Measurements from ENCODE around the gene CREB3. TPM values are rescaled to one million over a fixed set of nuclear protein-coding genes. Genes with fewer than 3 reads are reported as not detected.

CREB3 gene, protein sequence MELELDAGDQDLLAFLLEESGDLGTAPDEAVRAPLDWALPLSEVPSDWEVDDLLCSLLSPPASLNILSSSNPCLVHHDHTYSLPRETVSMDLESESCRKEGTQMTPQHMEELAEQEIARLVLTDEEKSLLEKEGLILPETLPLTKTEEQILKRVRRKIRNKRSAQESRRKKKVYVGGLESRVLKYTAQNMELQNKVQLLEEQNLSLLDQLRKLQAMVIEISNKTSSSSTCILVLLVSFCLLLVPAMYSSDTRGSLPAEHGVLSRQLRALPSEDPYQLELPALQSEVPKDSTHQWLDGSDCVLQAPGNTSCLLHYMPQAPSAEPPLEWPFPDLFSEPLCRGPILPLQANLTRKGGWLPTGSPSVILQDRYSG
- total RNA-seq: 19.4 TPM
- long read RNA-seq, transcript CREB3-201 (9 exons, 1,832 nt): major isoform, 55 of 57 reads
- long read RNA-seq, partial matches to known transcripts: 0 of 57 reads
- long read RNA-seq, other reads (novel, unspliced or antisense): 2 of 57 reads

DNA sequence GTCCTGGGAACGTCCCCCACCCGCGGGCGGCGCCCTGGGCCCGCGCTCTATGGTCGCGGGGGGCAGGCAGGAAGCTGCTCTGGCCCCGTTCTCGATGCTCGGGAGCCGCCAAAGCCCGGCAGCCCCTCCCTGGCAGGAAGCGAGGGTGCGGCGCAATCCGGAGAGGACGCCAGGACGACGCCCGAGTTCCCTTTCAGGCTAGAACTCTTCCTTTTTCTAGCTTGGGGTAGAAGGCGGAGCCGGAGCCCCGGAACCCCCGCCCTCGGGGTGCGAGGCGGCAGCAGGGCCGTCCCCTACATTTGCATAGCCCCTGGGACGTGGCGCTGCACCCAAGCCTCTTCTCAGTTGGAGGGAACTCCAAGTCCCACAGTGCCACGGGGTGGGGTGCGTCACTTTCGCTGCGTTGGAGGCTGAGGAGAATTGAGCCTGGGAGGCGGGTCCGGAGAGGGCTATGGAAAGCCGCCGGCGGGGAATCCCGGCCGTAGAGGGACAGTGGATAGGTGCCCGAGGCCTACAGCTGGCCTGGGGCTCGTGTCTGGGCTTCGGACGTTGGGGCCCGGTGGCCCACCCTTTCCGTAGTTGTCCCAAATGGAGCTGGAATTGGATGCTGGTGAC lies at the start of gene CREB3, which contains the start of gene TLN1:
Gene CREB3, plus strand, starts transcription at position 482 of the 615 bp plus-strand sequence. Its CDS starts 107 bp downstream, at position 589.
Gene TLN1, minus strand, starts transcription at position 11 of the 615 bp plus-strand sequence. CDS start 6,501 bp downstream, outside the sequence.
- intact Hi-C loops (cut with micrococcal nuclease): no loop called here

DNA sequence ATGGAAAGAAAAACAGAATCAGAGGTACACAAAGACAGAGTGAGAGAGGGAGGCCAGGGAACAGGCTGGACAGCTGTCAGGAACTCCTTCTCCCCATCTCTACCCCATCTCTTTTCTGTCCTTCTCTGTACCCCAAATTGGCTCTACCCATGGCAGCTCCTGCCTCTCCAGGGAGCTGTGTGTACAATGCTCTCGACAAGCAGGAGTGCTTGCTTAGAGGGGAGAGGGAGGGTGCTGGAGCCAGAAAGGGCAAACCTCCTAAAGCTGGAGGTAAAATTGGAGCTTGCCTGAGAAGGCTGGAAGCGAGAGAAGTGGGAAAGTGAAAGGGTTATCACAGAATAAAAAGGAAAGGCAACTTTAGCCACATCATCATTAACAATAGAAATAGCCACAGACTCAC lies 49.1 kb upstream of the CREB3 start:
- ATAC-seq: no peak
- intact Hi-C loops (cut with micrococcal nuclease): no loop called here
- DNase-seq: no peak

More for the DNA sequence above, at the start of gene CREB3, which contains the start of gene TLN1:
- ATAC-seq (peak; percentile 89), DNase-seq (peak; percentile 98)

DNA sequence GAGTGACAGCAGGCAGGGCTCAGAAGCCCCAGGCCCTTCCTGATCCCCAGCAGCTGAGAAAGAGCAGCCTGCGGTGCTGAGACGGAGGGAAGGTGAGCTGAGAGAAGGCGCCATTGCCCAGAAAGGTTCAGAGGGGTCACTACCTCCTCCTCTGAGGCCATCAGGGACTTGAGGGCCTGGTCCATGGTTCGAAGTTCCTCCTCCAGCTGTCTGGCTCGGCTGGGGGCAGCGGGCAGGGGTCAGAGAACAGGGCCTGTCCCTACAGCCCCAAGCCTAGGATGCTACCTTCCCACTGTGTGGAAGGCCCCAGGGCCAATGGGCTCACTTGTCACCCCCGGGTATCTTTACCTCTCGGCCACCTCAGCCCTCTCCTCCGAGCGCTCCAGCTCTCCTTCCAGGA lies 47.5 kb upstream of the CREB3 start:
- DNase-seq: no peak
- ATAC-seq: no peak
- intact Hi-C loops (cut with micrococcal nuclease): no loop called here

DNA sequence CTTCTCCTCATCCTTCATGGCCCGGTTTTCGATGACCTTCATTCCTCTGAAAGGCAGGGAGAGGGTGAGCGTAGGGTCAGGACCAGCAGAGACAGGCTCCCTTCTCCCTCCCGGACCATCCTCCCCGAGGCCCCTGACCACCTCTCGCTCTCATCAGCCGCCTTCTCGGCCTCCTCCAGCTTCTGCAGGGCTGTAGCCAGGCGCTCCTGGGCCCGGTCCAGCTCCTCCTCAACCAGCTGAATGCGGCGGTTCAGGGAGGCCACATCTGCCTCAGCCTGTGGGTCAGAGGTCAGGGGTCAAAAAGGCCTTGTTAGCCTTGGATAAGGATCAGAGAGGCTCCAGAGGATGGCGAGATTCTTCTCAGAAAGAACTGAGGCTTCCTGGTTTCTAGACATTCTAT lies 47.0 kb upstream of the CREB3 start:
- intact Hi-C loops (cut with micrococcal nuclease): no loop called here
- peak; percentile 51 for DNase-seq
- ATAC-seq: no peak

DNA sequence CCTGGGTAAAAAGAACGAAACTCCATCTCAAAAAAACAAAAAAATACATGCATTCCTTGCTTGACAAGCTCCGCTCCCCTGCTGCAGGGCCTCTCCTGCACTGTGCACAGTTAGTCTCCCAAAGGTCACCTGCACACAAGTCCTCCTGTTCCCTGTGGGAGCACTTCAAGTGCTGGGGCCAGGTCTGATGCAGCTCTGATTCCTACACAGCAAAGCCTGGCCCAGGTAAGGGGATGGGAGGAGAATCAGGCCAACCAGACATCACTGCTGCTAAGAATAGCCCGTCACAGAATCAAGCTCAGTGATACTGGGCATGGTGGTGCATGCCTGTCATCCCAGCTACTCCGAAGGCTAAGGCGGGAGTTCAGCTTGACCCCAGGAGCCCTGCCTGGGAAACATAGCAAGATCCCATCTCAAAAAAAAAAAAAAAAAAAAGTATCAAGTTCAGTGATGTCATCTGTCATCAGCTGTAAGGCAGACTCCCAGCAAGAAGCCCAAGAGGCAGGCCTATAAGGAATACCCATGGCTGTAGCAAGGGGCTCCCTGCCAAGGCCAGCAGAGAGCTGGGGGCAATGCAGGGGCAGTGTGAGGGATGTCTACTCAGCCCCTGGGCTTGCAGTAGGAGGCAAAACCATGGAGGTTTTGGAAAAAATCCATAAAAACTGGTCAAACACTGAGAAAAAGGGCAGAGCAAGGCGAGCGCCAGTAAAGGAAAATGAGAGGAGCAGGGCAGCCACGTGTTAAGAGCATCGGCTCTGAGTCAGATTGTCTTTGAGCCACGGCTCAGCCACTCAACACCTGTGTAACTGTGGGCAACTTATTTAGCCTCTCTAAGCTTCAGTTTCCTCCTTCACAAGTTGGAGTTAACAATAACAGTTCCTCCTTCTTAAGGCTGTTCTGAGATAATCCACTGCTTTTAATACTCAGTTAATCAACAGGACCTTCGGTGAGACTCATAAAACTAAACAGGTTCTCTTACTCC lies 46.0 kb upstream of the CREB3 start:
- ATAC-seq (peak; percentile 42), DNase-seq (peak; percentile 46)
- intact Hi-C loops (cut with micrococcal nuclease): no loop called here

DNA sequence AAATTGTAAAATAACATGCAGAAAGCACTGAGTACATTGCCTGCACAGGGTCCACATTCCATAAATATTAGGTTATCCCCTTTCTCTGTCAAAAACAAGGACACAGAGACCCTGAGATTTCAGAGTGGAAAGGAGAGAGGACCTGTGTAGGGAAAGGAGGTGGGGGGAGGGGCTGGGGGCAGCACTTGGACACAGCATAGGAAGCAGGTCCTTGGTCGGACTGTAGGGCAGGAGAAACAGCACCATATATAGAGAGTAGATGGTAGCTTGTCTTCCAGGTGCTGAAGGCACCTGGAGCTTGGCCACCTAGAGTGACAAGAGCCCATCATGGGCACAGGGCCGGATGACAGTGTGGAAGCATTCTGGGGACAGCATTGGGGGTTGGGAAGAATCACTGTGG lies 45.2 kb upstream of the CREB3 start:
- no peak for DNase-seq
- intact Hi-C loops (cut with micrococcal nuclease): no loop called here
- no peak for ATAC-seq

DNA sequence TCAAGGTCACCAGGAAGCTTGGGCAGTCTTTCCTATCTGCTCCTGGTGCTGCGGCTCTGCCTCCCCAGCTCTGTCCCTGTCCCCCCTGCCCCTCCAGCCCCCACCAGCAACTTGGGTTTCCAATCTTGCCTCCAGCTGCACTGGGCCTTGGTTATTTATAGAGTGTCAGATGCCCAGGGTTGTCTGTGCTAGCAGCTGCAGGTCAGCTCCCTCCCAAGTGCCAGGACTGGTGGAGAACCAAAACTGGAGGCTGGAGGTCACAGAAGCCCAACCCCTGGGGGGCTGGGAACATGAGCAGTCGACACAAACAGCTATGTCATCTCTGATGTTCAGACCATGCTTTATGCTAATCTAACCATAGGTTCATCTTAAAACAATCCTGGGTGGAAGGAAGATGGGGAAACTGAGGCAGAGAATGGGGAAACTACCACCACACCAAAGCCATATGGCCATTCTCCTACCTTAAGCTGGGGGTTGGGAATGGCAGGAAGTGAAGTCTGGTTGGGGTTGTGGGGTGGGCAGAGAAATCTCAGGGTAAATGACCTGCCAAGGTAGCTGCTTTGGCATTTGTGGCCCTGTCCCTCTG lies 44.4 kb upstream of the CREB3 start:
- intact Hi-C loops (cut with micrococcal nuclease): no loop called here
- DNase-seq (peak; percentile 59), ATAC-seq (peak; percentile 15)

DNA sequence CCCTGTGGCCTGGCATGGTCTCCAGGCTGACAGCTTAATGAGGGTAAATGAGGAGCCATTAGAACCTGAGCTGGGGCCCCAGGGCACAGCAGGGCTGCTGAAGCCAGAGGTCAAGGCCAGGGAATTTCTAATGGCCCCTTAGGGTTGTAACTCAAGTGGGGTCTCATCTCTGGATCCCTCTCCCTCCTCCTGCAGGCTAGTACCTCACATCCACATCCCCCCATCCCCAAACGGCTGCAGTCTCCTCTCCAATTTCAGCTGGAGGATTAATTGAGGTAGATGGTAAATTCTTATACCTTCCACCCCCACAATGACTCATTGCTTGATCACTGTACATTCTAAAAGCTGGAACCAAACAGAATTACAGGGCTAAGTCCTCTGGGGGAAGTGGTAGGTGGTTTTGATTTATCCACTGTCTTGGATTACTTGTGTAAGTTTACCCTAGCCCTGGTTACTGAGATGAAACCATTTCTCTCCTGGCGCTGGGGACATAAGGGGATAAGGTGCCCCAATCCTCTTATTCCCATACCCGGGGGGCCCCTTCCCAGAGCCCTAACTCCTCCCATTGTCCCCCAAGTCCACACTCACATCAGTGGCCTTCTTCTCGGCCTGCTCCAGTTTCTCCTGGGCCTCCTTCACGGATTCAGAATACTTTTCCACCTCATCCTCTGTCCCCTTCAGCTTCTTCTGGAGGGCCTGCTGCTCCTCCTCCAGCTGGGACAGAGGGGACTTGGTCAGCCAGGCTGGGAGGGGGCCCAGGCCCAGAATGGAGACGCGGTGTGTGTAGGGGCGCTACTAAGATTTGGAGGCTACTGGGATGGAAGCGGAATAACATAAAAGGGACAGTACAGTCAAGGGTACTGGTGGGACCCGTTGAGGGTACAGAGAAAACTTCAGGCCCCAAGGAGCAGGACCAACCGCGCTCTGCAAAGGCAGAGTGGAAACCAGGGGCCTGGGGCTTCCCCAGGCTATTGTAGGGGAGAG lies 43.6 kb upstream of the CREB3 start:
- no peak for DNase-seq
- intact Hi-C loops (cut with micrococcal nuclease): no loop called here
- ATAC-seq: no peak

DNA sequence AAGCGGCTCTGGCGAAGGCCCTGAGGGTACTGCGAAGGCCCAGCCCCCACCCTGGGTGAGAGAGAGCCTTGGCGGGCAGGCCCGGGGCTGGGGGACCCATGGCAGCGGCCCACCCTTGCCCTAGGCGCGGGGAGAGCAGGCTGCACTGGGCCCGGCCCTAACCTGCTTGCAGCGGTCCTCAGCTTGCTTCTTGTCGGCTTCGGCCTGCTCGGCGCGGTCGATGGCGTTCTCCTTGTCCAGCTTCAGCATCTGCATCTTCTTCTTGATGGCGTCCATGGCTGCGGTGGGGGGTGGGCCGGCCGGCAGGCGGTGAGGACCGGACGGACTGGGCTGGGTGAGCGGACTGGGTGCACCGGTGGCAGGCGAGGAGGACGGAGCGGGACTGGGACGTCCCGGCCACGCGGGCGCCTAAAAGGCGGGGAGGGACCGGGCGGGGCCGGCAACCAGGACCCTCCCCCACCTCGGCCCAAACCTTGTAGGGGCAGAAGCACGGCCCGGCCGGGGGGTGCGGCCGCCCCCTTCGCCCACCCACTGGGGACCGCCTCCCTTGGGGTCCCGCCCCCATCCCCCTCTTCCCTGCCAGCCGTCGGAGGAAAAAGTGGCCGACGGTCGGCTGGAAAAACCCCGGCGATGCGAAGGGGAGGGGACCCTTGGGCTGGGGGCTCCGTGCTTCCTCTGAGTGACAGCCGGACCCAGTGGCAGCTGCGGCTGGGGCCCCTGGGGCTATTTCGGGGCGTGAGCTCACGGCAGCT lies 42.7 kb upstream of the CREB3 start, which contains the start of gene TPM2:
Gene TPM2, minus strand, starts transcription at position 384 of the 752 bp plus-strand sequence. Its CDS starts 108 bp downstream, at position 276.
- DNase-seq (peak; percentile 91), ATAC-seq (peak; percentile 78)
- intact Hi-C loops (cut with micrococcal nuclease): no loop called here

DNA sequence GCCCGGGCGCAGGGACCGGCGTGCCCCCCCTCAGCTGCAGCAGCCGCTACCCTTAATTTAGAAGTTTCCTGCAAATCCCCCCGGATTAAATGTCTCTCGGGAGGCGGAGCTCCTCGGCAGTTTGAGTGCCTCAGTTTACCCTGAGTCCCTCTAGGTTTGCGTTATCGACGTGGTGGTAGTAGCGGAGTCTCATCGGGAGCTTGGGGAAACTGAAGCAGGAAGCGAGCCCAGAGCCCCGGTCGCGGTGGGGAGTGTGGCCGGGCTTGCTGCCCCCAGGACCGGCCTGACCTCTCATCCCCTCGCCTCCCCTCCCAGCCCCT lies 42.2 kb upstream of the CREB3 start:
- ATAC-seq: no peak
- intact Hi-C loops (cut with micrococcal nuclease): no loop called here

DNA sequence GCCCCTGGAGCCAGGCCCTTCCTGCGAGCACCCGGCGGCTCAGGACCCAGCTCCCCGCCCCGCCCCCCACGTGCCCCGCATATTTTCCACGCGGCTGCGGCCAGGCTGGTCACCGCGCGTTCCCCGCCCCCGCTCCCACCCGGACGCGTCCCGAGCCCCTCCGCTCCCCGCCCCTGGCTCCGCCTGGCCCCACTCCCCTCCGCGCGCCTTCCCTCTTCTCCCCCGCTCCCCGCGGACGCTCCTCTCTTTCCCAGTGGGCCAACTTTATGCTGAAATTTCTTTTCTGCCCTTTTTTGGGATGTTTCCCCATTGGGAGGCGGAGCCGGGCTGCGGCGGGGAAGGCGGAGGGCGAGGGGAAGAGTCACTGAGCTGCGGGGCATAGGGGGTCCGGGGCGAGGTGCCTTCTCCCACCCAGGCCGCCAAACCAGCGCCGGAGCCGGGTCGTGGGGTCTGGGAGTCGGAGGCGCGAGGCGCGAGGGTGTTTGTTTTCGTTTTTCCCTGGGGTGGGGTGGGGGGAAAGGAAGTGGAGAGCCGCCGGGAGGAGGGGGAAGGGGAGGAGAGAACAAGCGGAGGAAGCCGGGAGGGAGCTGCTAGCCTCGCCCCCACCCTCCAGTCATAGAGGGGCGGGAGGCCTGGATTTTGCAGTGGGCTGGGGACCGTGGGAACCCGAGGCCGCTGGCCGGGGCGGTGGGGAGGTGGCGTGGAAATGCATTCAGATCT lies 41.7 kb upstream of the CREB3 start:
- peak; percentile 90 for DNase-seq
- intact Hi-C loops (cut with micrococcal nuclease): no loop called here
- peak; percentile 68 for ATAC-seq

More for the DNA sequence above, 42.2 kb upstream of the CREB3 start:
- DNase-seq: no peak

DNA sequence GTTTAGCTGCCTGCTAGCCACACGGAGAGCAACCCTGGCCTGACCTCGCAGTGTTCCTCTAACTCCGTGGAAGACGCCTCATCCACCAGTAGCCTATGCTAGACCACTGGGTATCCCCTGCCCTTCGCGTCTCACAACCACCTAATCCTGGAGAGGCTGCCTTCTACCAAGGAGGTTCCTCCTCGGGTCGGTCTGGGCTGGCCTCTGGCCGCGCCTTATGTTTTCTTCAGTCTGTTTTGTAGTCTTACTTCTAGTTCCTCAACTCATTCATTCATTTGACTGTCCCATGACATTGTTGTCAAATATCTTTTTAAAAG lies 41.2 kb upstream of the CREB3 start:
- no peak for DNase-seq
- intact Hi-C loops (cut with micrococcal nuclease): no loop called here
- no peak for ATAC-seq

DNA sequence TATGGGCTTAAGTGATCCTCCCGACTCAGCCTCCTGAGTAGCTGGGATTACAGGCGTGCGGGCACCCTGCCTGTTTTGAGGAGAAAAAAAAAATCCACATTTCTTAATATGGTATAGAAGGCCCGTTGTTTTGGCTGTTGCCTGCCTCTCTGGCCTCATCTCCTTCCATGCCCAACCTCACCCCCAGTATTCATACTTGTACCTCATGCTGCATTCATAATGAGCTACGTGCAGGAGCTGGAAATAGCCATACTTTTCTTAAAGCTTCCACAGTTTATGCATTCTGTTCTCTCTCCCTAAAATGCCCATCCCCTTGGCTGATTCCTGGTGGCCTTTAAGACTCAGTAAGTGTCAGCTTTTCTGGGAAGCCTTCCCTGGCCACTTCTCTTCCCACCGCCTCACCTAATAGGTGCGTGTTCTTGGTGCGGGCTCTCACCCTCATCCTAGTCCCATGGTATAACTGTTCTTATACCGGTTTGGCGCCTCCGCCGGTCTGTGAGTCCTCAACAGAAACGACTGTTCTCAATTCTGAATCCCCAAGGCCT lies 40.6 kb upstream of the CREB3 start:
- intact Hi-C loops (cut with micrococcal nuclease): no loop called here
- DNase-seq: no peak
- no peak for ATAC-seq

DNA sequence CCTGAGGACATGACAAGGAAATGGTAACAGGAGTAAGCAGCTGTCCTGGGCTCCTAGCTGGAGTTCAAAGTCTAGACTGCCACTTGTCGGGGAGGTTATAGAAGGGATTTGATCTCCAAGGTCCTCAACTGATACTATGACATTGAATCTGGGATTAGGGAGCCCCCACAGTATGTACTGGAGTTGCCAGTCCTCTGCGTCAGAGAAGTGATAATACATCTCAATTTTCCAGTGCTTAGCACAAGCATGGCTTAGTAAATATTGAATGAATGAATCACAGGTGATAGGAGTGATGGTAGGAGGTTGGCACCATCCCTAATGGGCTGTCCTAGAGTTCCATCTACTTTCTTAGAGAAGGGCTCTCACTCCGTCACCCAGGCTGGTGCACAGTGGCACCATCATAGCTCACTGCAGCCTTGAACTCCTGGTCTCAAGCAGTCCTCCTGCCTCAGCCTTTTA lies 36.5 kb upstream of the CREB3 start:
- no peak for DNase-seq

DNA sequence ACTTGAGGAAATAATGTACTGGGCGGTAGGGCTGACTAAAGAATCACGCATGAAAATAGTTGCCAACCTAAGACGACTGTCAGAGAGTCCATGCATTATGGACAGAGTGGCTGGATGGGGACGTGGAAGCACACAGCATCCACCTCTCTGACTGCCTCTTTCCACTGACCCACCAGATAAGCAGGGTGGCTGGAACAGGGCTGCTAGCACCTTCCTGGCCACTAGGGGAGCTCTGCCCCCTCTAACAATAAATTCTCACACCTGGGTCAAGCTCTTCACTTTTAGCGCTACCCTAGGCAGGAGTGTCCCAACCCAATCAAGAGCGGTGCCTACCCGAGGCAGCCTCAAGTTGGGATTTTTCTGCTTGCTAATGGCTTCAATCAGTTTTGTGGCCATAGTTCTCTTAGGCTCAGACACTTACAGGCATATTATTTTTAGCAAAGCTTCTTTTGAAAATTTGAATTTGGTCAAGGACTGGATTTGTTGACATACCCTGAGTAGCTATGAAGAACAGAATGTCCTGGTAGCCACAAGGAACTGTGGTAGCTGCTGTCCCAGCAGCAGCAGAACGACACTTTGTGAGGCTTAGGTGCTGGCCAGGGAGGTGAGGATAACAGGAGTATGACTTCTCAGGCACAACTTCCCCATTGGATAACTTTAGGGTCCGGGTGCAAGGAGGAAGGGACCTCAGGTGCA lies 35.8 kb upstream of the CREB3 start:
- DNase-seq: peak; percentile 68
- intact Hi-C loops (cut with micrococcal nuclease): no loop called here
- peak; percentile 71 for ATAC-seq

More for the DNA sequence above, 36.5 kb upstream of the CREB3 start:
- peak; percentile 1 for ATAC-seq
- intact Hi-C loops (cut with micrococcal nuclease): no loop called here

DNA sequence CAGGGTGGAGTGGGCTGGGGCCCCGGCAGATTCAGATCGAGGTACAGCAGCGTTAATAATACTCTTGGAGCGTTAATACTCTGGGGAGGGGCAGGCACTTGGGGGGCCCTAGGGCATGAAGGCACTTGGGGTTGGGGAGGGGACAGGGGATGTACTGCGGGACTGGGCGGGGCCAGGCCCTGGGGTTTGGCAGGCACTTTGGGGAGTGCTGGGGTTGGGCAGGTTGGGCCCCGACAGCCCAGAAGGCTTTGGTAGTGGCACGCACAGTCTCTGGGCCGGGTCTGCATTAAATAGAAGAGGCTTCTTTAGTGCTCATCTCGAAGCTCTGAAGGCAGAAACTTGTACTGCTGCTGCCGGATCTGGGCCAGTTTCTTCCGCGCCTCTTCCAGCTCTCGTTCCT lies 35.0 kb upstream of the CREB3 start:
- ATAC-seq (peak; percentile 7), DNase-seq (no peak)
- intact Hi-C loops (cut with micrococcal nuclease): no loop called here

Measured in left ventricle myocardium superior (tissue), 1 donor.